ENCODE data around the gene TNFRSF1B.

TNFRSF1B gene

DNA sequence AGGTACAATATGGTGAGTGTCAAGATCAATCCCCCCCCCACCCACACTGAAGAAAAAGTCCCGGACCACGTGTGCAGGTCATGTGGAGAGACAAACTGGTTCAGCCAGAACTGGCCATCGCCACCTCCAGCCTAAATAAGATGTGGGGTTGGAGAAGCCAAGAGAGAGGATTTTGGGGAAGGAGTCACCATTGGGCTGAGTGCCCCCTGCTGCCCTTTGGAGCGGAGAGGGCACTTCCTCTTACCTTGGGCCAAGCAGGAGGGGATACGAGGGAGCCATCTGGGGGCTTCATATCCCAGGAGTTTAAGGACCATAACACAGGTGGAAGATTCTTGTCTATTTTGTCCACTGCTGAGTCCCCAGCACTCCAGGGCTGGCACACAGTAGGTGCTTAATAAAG, 2.6 kb upstream of the TNFRSF1B start:
- TF ChIP-seq, protein P1, sequence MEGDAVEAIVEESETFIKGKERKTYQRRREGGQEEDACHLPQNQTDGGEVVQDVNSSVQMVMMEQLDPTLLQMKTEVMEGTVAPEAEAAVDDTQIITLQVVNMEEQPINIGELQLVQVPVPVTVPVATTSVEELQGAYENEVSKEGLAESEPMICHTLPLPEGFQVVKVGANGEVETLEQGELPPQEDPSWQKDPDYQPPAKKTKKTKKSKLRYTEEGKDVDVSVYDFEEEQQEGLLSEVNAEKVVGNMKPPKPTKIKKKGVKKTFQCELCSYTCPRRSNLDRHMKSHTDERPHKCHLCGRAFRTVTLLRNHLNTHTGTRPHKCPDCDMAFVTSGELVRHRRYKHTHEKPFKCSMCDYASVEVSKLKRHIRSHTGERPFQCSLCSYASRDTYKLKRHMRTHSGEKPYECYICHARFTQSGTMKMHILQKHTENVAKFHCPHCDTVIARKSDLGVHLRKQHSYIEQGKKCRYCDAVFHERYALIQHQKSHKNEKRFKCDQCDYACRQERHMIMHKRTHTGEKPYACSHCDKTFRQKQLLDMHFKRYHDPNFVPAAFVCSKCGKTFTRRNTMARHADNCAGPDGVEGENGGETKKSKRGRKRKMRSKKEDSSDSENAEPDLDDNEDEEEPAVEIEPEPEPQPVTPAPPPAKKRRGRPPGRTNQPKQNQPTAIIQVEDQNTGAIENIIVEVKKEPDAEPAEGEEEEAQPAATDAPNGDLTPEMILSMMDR (IDR thresholded peaks at IDR 0.05): no peak
- no peak overlapping the region for H3K9ac ChIP-seq
- no peaks in the 10 kb centered on the region for H3K9me3 ChIP-seq (ENCODE audit: control insufficient read depth, low read length)
- H2AFZ ChIP-seq: no peak overlapping the region
- no peaks in the 10 kb centered on the region for H3K4me1 ChIP-seq
- H3K79me2 ChIP-seq: no peaks in the 10 kb centered on the region
- H3K4me2 ChIP-seq (ENCODE audit: low read length): no peak overlapping the region
- no peak overlapping the region for H3K27ac ChIP-seq
- H3K27me3 ChIP-seq (ENCODE audit: control insufficient read depth, insufficient read depth, low read length): no peaks in the 10 kb centered on the region
- no peaks in the 10 kb centered on the region for H3K36me3 ChIP-seq (ENCODE audit: control insufficient read depth, insufficient read depth, low read length)
- no peak overlapping the region for H3K4me3 ChIP-seq (ENCODE audit: low read depth, low read length)

DNA sequence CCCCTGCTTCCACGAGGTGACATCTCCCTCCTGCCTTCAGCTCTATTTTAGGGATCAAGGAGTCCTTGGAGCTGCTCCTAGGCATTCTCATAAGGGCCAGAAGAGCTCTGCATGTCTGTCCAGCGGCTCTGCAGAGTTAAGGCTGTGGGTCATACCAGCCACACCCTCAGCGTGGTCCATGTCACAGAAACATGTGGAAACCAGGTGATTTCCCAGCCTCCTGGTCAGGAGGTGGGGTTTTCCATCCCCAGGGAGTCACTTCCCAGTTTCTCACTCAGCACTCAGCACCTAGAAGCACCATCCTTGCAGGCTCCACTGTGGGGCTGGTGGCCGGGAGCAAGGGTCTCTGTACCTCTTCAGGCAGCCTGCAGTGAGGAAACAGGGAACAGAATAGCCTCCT, 1.4 kb upstream of the TNFRSF1B start:
- Histone ChIP-seq H3K27me3 (ENCODE audit: control insufficient read depth, insufficient read depth, low read length) (no peaks in the 10 kb centered on the region), H3K4me3 (ENCODE audit: low read depth, low read length) (no peak overlapping the region), H3K79me2 (no peaks in the 10 kb centered on the region), H3K27ac (no peak overlapping the region), H2AFZ (no peak overlapping the region), H3K4me2 (ENCODE audit: low read length) (no peak overlapping the region), H3K9me3 (ENCODE audit: control insufficient read depth, low read length) (no peaks in the 10 kb centered on the region), H3K9ac (no peak overlapping the region), H3K4me1 (no peaks in the 10 kb centered on the region), H3K36me3 (ENCODE audit: control insufficient read depth, insufficient read depth, low read length) (no peaks in the 10 kb centered on the region)
- TF ChIP-seq, protein P1 (IDR thresholded peaks at IDR 0.05): no peak

DNA sequence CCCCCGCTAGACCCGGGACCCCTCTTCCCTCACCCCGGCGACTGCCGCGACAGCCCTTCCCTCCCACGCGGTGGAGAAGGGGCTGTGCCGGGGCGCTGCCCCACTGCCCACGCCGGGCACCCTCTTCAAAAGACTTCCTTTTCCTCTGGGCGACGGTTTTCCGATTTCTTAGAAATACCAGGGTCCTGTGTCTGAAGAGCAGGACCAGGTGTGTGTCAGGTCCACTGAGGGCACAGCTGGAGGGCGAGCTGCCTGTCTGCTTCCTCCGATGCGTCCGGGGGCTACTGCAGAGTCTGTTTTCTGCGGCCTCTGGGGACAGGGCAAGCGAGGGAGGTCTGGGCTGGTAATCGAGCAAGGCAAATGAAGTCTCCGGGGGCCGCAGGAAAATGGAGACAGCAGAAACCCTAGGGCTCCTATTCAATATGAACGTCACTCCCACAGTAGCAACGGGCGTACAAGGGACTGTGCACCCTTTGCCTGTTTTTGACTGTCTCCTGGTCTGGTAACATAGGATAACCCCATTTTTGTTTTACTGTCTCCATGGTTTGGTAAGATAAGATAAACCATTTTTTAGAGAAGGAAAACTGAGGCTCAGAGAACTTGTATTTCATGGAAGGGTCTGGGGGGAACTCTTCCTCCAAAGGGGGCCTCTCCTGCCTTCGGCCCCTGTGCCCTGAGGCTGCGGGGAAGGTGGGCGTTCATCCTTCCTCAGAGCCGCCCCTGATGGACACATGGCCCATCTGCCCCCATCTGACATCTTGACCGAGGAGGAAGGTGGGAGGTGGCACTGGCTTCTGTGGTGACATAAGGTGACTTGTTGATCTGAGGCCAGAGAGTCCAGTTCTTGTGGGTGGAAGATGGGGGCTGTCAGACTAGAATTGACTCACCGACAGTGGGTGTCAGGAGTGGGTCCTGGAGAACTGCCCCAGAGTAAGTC, 970 bp downstream of the TNFRSF1B start:
- Histone ChIP-seq H3K79me2 (no peaks in the 10 kb centered on the region), H3K9me3 (ENCODE audit: control insufficient read depth, low read length) (no peaks in the 10 kb centered on the region), H3K4me3 (ENCODE audit: low read depth, low read length) (peak overlapping the region; percentile 49), H3K9ac (no peak overlapping the region), H3K4me1 (no peaks in the 10 kb centered on the region), H3K36me3 (ENCODE audit: control insufficient read depth, insufficient read depth, low read length) (no peaks in the 10 kb centered on the region), H3K4me2 (ENCODE audit: low read length) (peak overlapping the region; percentile 63), H2AFZ (no peak overlapping the region), H3K27me3 (ENCODE audit: control insufficient read depth, insufficient read depth, low read length) (no peaks in the 10 kb centered on the region), H3K27ac (peak overlapping the region; percentile 39)
- TF ChIP-seq, protein P1 (IDR thresholded peaks at IDR 0.05): no peak

DNA sequence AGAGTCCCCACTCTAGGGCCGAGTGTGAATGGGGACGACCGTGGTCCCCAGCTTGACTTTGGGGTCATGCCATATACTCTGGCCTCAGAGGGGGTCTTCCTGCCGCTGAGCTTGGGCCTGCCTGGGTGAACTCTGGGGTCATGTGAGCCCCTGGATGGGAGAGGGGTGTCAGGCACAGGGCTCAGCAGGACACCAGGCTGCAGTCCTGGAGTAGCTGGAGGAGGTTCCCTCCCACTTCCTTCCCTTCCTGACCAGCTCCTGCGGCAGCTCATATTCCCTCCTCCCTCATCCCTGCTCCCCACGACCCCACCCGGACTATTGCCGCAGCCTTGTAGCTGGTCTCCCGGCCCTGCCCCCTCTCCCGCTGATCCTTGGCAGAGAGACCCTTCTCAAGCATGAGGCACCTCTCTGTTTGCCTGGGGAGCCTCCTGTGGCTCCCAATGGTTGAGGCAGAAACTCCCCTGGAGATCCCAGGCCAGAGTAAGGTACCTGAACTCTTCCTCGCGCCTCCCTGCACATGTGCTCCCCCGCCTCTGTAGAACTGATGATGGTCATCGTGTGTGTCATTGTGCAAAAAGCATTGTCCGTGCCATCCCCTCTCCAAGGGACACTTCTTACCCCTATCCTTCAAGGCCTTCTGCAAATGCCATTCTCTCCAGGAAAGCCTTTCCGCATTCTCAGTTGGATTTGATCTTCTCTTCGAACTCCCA, 1.8 kb downstream of the TNFRSF1B start:
- H3K9ac ChIP-seq: no peak overlapping the region
- no peaks in the 10 kb centered on the region for H3K27me3 ChIP-seq (ENCODE audit: control insufficient read depth, insufficient read depth, low read length)
- no peak overlapping the region for H2AFZ ChIP-seq
- peak overlapping the region; percentile 39 for H3K27ac ChIP-seq
- no peaks in the 10 kb centered on the region for H3K4me1 ChIP-seq
- H3K4me2 ChIP-seq (ENCODE audit: low read length): no peak overlapping the region
- H3K9me3 ChIP-seq (ENCODE audit: control insufficient read depth, low read length): no peaks in the 10 kb centered on the region
- TF ChIP-seq, protein P1 (IDR thresholded peaks at IDR 0.05): no peak
- H3K79me2 ChIP-seq: no peaks in the 10 kb centered on the region
- no peaks in the 10 kb centered on the region for H3K36me3 ChIP-seq (ENCODE audit: control insufficient read depth, insufficient read depth, low read length)
- H3K4me3 ChIP-seq (ENCODE audit: low read depth, low read length): peak overlapping the region; percentile 49

Measured in parathyroid adenoma (tissue), 2 donors.